HEK293 (cell line): ENCODE results near the gene DDX42.
A peak's percentile ranks its signal among the peaks of the same experiment; 100 is the strongest.

ENCODE experiments used
- ATF2 ChIP-seq: fragments of 450-650 bp; formaldehyde crosslinking; IDR thresholded peaks from 2 replicates; pipeline ENCODE4 v1.5.1; 2016; ENCODE audit warnings: missing biosample characterization, missing genetic modification characterization, low read depth
- BCL11B ChIP-seq: fragments of 450-650 bp; formaldehyde crosslinking; IDR thresholded peaks from 2 replicates; pipeline ENCODE4 v1.5.1; 2016; ENCODE audit warnings: low read depth, missing biosample characterization, missing genetic modification characterization
- MYNN ChIP-seq: fragments of 450-650 bp; formaldehyde crosslinking; IDR thresholded peaks from 2 replicates; pipeline ENCODE4 v1.5.1; 2016; ENCODE audit warnings: missing biosample characterization, missing genetic modification characterization, borderline replicate concordance
- SCRT2 ChIP-seq: fragments of 450-650 bp; formaldehyde crosslinking; IDR thresholded peaks from 2 replicates; pipeline ENCODE4 v1.5.1; 2016; ENCODE audit warnings: missing biosample characterization, missing genetic modification characterization
- SP3 ChIP-seq: fragments of 450-650 bp; formaldehyde crosslinking; IDR thresholded peaks from 2 replicates; pipeline ENCODE4 v1.5.1; 2016; ENCODE audit warnings: missing biosample characterization, missing genetic modification characterization
- SP7 ChIP-seq: fragments of 450-650 bp; formaldehyde crosslinking; IDR thresholded peaks from 2 replicates; pipeline ENCODE4 v1.5.1; 2016; ENCODE audit warnings: missing biosample characterization, missing genetic modification characterization
- TRIM28 ChIP-seq: IDR thresholded peaks from 2 replicates; pipeline ENCODE4 v1.6.1; 2011; ENCODE audit warnings: low read length, control low read depth, borderline replicate concordance
- YY1 ChIP-seq: fragments of 450-650 bp; formaldehyde crosslinking; IDR thresholded peaks from 2 replicates; pipeline ENCODE4 v1.5.1; 2018; ENCODE audit warnings: missing biosample characterization, missing genetic modification characterization
- ZBTB10 ChIP-seq: fragments of 450-650 bp; formaldehyde crosslinking; IDR thresholded peaks from 2 replicates; pipeline ENCODE4 v1.5.1; 2016; ENCODE audit warnings: missing biosample characterization, missing genetic modification characterization
- ZBTB20 ChIP-seq: fragments of 450-650 bp; formaldehyde crosslinking; IDR thresholded peaks from 2 replicates; pipeline ENCODE4 v1.5.1; 2016; ENCODE audit warnings: missing biosample characterization, missing genetic modification characterization
- ZBTB8A ChIP-seq: fragments of 450-650 bp; formaldehyde crosslinking; IDR thresholded peaks from 2 replicates; pipeline ENCODE4 v1.5.1; 2016; ENCODE audit warnings: missing biosample characterization, missing genetic modification characterization
- ZFHX2 ChIP-seq: fragments of 450-650 bp; formaldehyde crosslinking; conservative IDR thresholded peaks from 2 replicates; pipeline ENCODE4 v1.5.1; 2016; ENCODE audit warnings: missing biosample characterization, missing genetic modification characterization
- ZNF121 ChIP-seq: fragments of 450-650 bp; formaldehyde crosslinking; IDR thresholded peaks from 2 replicates; pipeline ENCODE4 v1.5.1; 2016; ENCODE audit warnings: missing biosample characterization, missing genetic modification characterization
- ZNF133 ChIP-seq: fragments of 450-650 bp; formaldehyde crosslinking; IDR thresholded peaks from 2 replicates; pipeline ENCODE4 v1.5.1; 2016; ENCODE audit warnings: missing biosample characterization, missing genetic modification characterization
- ZNF19 ChIP-seq: fragments of 450-650 bp; formaldehyde crosslinking; IDR thresholded peaks from 2 replicates; pipeline ENCODE4; 2016; ENCODE audit warnings: missing biosample characterization, missing genetic modification characterization, low read depth
- ZNF221 ChIP-seq: fragments of 450-650 bp; formaldehyde crosslinking; IDR thresholded peaks from 2 replicates; pipeline ENCODE4 v1.5.1; 2017; ENCODE audit warnings: missing biosample characterization, missing genetic modification characterization, borderline replicate concordance
- ZNF23 ChIP-seq: fragments of 450-650 bp; formaldehyde crosslinking; IDR thresholded peaks from 2 replicates; pipeline ENCODE4 v1.5.1; 2016; ENCODE audit warnings: missing biosample characterization, missing genetic modification characterization, borderline replicate concordance
- ZNF248 ChIP-seq: fragments of 450-650 bp; formaldehyde crosslinking; IDR thresholded peaks from 2 replicates; pipeline ENCODE4 v1.5.1; 2017; ENCODE audit warnings: missing biosample characterization, missing genetic modification characterization
- ZNF366 ChIP-seq: fragments of 450-650 bp; formaldehyde crosslinking; conservative IDR thresholded peaks from 2 replicates; pipeline ENCODE4 v1.5.1; 2016; ENCODE audit warnings: missing biosample characterization, missing genetic modification characterization
- ZNF398 ChIP-seq: fragments of 450-650 bp; formaldehyde crosslinking; IDR thresholded peaks from 2 replicates; pipeline ENCODE4 v1.5.1; 2017; ENCODE audit warnings: missing biosample characterization, missing genetic modification characterization
- ZNF416 ChIP-seq: fragments of 450-650 bp; formaldehyde crosslinking; IDR thresholded peaks from 2 replicates; pipeline ENCODE4 v1.5.1; 2016; ENCODE audit warnings: missing biosample characterization, missing genetic modification characterization
- ZNF521 ChIP-seq: fragments of 450-650 bp; formaldehyde crosslinking; IDR thresholded peaks from 2 replicates; pipeline ENCODE4 v1.5.1; 2017; ENCODE audit warnings: missing biosample characterization, mild to moderate bottlenecking, missing genetic modification characterization
- ZNF544 ChIP-seq: fragments of 450-650 bp; formaldehyde crosslinking; IDR thresholded peaks from 2 replicates; pipeline ENCODE4 v1.5.0; 2017; ENCODE audit warnings: missing biosample characterization, missing genetic modification characterization
- ZNF571 ChIP-seq: fragments of 450-650 bp; formaldehyde crosslinking; IDR thresholded peaks from 2 replicates; pipeline ENCODE4 v1.5.0; 2017; ENCODE audit warnings: missing biosample characterization, missing genetic modification characterization
- ZNF610 ChIP-seq: fragments of 450-650 bp; formaldehyde crosslinking; IDR thresholded peaks from 2 replicates; pipeline ENCODE4 v1.5.1; 2016; ENCODE audit warnings: missing biosample characterization, missing genetic modification characterization, borderline replicate concordance
- ZNF623 ChIP-seq: fragments of 450-650 bp; formaldehyde crosslinking; IDR thresholded peaks from 2 replicates; pipeline ENCODE4 v1.5.1; 2016; ENCODE audit warnings: missing biosample characterization, missing genetic modification characterization
- ZNF670 ChIP-seq: fragments of 450-650 bp; formaldehyde crosslinking; IDR thresholded peaks from 2 replicates; pipeline ENCODE4 v1.5.1; 2016; ENCODE audit warnings: missing biosample characterization, missing genetic modification characterization, low read depth
- ZNF692 ChIP-seq: fragments of 450-650 bp; formaldehyde crosslinking; IDR thresholded peaks from 2 replicates; pipeline ENCODE4 v1.5.1; 2016; ENCODE audit warnings: missing biosample characterization, missing genetic modification characterization
- ZSCAN23 ChIP-seq: fragments of 450-650 bp; formaldehyde crosslinking; IDR thresholded peaks from 2 replicates; pipeline ENCODE4 v1.5.1; 2016; ENCODE audit warnings: missing biosample characterization, missing genetic modification characterization
- ZSCAN5A ChIP-seq: fragments of 450-650 bp; formaldehyde crosslinking; IDR thresholded peaks from 2 replicates; pipeline ENCODE4 v1.5.1; 2016; ENCODE audit warnings: missing biosample characterization, missing genetic modification characterization

The DDX42 gene

GRCh38 chr17:63773272-63774140 lies 464 bp upstream of the DDX42 start, which contains the start of gene CCDC47 (continued):
- TF ChIP-seq ZNF692 (tag by site-specific recombination) (peak; percentile 88), ZSCAN5A (tag by site-specific recombination) (0 out of 2 replicates have a peak, but pooled peaks have one; percentile 36), ZNF248 (no peak), YY1 (tag by site-specific recombination) (peak; percentile 94), MYNN (0 out of 2 replicates have a peak, but pooled peaks have one; percentile 30), ZBTB8A (tag by site-specific recombination) (peak; percentile 73), SP7 (tag by site-specific recombination) (peak; percentile 69; the same call in 1 of the 2 replicates), ZNF398 (no peak), ZNF670 (tag by site-specific recombination) (no peak), BCL11B (tag by site-specific recombination) (peak; percentile 45; the same call in 1 of the 2 replicates), ZBTB10 (tag by site-specific recombination) (no peak), ZNF366 (tag by site-specific recombination) (peak; percentile 95), ZNF221 (tag by site-specific recombination) (no peak), SCRT2 (tag by site-specific recombination) (peak; percentile 99), ZNF610 (tag by site-specific recombination) (peak; percentile 52), TRIM28 (0 out of 2 replicates have a peak, but pooled peaks have one; percentile 70), ZBTB20 (peak; percentile 57; the same call in 1 of the 2 replicates), SP3 (tag by site-specific recombination) (peak; percentile 97), ZNF133 (tag by site-specific recombination) (no peak; the same call in 1 of the 2 replicates), ZNF121 (tag by site-specific recombination) (no peak), ZNF23 (tag by site-specific recombination) (no peak), ZNF19 (tag by site-specific recombination) (no peak), ZNF521 (no peak), ZNF416 (tag by site-specific recombination) (no peak), ZNF623 (tag by site-specific recombination) (peak; percentile 25; the same call in 1 of the 2 replicates), ZNF544 (tag by site-specific recombination) (no peak), ZFHX2 (peak; percentile 61), ZSCAN23 (tag by site-specific recombination) (peak; percentile 76; the same call in 1 of the 2 replicates), ATF2 (peak; percentile 98), ZNF571 (no peak)
